T follicular helper cell (primary cell): ENCODE data around the gene LMAN1.

Experiments
- DNase-seq: peaks from one replicate; pipeline ENCODE4 v3.0.0-alpha.2; 2020; ENCODE audit warnings: low read depth
- total RNA-seq, 2 experiments: gene quantifications; one replicate each; lab custom pipeline; 2026; lab: John Stamatoyannopoulos, UW

LMAN1 gene
- 125 to 359 reads per million in 2 experiments for total RNA-seq

GRCh38 chr18:59358712-59359575, at the start of gene LMAN1:
LMAN1 (minus strand) TSS chr18:59359265; CDS start chr18:59359244, 21 bp downstream.
- DNase-seq, result peak; percentile 86

GRCh38 chr18:59402432-59403090, 43.5 kb upstream of the LMAN1 start:
- peak; percentile 52 for DNase-seq

GRCh38 chr18:59400407-59400806, 41.3 kb upstream of the LMAN1 start:
- DNase-seq, result no peak

GRCh38 chr18:59395226-59396175, 36.4 kb upstream of the LMAN1 start:
- no peak for DNase-seq

GRCh38 chr18:59393381-59393780, 34.3 kb upstream of the LMAN1 start:
- no peak for DNase-seq

- no peak for DNase-seq
Observed at GRCh38 chr18:59388817-59389216, 29.8 kb upstream of the LMAN1 start.

- no peak for DNase-seq
Observed at GRCh38 chr18:59387687-59388565, 28.9 kb upstream of the LMAN1 start.

GRCh38 chr18:59386909-59387686, 28.0 kb upstream of the LMAN1 start:
- no peak for DNase-seq

GRCh38 chr18:59385191-59385590, 26.1 kb upstream of the LMAN1 start:
- DNase-seq, result no peak

- DNase-seq, result no peak
Observed at GRCh38 chr18:59383851-59384250, 24.8 kb upstream of the LMAN1 start.

GRCh38 chr18:59382383-59382782, 23.3 kb upstream of the LMAN1 start:
- no peak for DNase-seq

GRCh38 chr18:59381949-59382348, 22.9 kb upstream of the LMAN1 start:
- no peak for DNase-seq

GRCh38 chr18:59380706-59381105, 21.6 kb upstream of the LMAN1 start:
- no peak for DNase-seq

GRCh38 chr18:59379772-59380522, 20.9 kb upstream of the LMAN1 start:
- no peak for DNase-seq

GRCh38 chr18:59377613-59378337, 18.7 kb upstream of the LMAN1 start:
- DNase-seq, result no peak

GRCh38 chr18:59376351-59376935, 17.4 kb upstream of the LMAN1 start:
- no peak for DNase-seq

GRCh38 chr18:59374128-59374527, 15.1 kb upstream of the LMAN1 start:
- DNase-seq, result no peak

- DNase-seq, result no peak
Observed at GRCh38 chr18:59372975-59373374, 13.9 kb upstream of the LMAN1 start.
